ENCODE measurements around the gene MVK. TPM values are rescaled to one million over a fixed set of nuclear protein-coding genes. Genes with fewer than 3 reads are reported as not detected.

MVK gene
- total and polyA plus RNA-seq, 2 experiments from 2014 or later = 18.3 to 34.3 TPM

- no peak overlapping the region for H3K27ac ChIP-seq
- no peaks in the 10 kb centered on the region for H4K20me1 ChIP-seq (ENCODE audit: insufficient read depth, poor library complexity, severe bottlenecking)
- WGBS (ENCODE audit: low lambda C conversion rate, missing lambda C conversion rate) = 71% methylated on average over 15 of the region's 15 CpGs
- H3K36me3 ChIP-seq (replicated peaks; ENCODE audit: insufficient read depth, low read depth) = no peaks in the 10 kb centered on the region
- no peaks in the 10 kb centered on the region for H3K4me1 ChIP-seq (ENCODE audit: insufficient read depth)
- H3K9me2 ChIP-seq (replicated peaks; ENCODE audit: insufficient read depth) = no peaks in the 10 kb centered on the region
- DNase-seq (ENCODE audit: low spot score) = no peak
- peaks cover 2% of the 10 kb centered on the region for H3K27me3 ChIP-seq
- TF ChIP-seq EZH2 (IDR thresholded peaks at IDR 0.05; ENCODE audit: borderline replicate concordance) (no peak), EZH2phosphoT487 (IDR thresholded peaks at IDR 0.05; ENCODE audit: low read depth, severe bottlenecking, unreplicated experiment) (no peak)
- TF ChIP-seq, protein P1, sequence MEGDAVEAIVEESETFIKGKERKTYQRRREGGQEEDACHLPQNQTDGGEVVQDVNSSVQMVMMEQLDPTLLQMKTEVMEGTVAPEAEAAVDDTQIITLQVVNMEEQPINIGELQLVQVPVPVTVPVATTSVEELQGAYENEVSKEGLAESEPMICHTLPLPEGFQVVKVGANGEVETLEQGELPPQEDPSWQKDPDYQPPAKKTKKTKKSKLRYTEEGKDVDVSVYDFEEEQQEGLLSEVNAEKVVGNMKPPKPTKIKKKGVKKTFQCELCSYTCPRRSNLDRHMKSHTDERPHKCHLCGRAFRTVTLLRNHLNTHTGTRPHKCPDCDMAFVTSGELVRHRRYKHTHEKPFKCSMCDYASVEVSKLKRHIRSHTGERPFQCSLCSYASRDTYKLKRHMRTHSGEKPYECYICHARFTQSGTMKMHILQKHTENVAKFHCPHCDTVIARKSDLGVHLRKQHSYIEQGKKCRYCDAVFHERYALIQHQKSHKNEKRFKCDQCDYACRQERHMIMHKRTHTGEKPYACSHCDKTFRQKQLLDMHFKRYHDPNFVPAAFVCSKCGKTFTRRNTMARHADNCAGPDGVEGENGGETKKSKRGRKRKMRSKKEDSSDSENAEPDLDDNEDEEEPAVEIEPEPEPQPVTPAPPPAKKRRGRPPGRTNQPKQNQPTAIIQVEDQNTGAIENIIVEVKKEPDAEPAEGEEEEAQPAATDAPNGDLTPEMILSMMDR (IDR thresholded peaks at IDR 0.05; ENCODE audit: poor library complexity) = no peak
- no peaks in the 10 kb centered on the region for H3K79me2 ChIP-seq
- no peak overlapping the region for H3K4me3 ChIP-seq
- H2AFZ ChIP-seq = no peak overlapping the region
- H3K4me2 ChIP-seq = no peak overlapping the region
- no peaks in the 10 kb centered on the region for H3K9me3 ChIP-seq (ENCODE audit: low read depth)
These were observed 23.9 kb upstream of the MVK start for GRCh38 chr12:109549613-109550270.

GRCh38 chr12:109550281-109550680, 23.3 kb upstream of the MVK start:
- H3K4me1 ChIP-seq (ENCODE audit: insufficient read depth) = no peaks in the 10 kb centered on the region
- no peaks in the 10 kb centered on the region for H4K20me1 ChIP-seq (ENCODE audit: insufficient read depth, poor library complexity, severe bottlenecking)
- no peak overlapping the region for H3K4me3 ChIP-seq
- 83% methylated on average over 12 of the region's 12 CpGs for WGBS (ENCODE audit: low lambda C conversion rate, missing lambda C conversion rate)
- DNase-seq (ENCODE audit: low spot score) = no peak
- H3K36me3 ChIP-seq (replicated peaks; ENCODE audit: insufficient read depth, low read depth) = no peaks in the 10 kb centered on the region
- peaks cover 2% of the 10 kb centered on the region for H3K27me3 ChIP-seq
- H3K9me3 ChIP-seq (ENCODE audit: low read depth) = no peaks in the 10 kb centered on the region
- H3K27ac ChIP-seq = no peak overlapping the region
- TF ChIP-seq, protein P1 (IDR thresholded peaks at IDR 0.05; ENCODE audit: poor library complexity) = no peak
- TF ChIP-seq EZH2phosphoT487 (IDR thresholded peaks at IDR 0.05; ENCODE audit: low read depth, severe bottlenecking, unreplicated experiment) (no peak), EZH2 (IDR thresholded peaks at IDR 0.05; ENCODE audit: borderline replicate concordance) (no peak)
- H3K79me2 ChIP-seq = no peaks in the 10 kb centered on the region
- H2AFZ ChIP-seq = no peak overlapping the region
- H3K4me2 ChIP-seq = no peak overlapping the region
- H3K9me2 ChIP-seq (replicated peaks; ENCODE audit: insufficient read depth) = no peaks in the 10 kb centered on the region

DNA sequence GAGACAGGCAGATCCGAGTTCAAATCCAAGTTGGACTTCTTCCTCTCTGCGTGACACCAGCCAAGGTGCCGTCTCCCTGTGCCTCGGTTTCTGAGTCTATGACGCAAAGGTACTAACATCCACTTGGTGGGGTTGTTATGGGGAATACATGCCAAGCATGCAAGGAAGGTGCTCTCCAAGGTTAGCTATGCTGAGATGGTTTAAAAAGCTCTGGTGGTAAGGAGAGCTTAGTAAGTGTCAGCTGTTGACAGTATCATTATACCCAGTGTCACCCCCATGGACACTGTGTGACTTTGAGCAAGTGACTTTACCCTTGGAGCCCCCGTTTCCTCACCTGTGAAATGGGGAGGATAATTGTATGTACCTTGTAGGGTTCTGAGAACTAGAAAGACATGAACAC, 22.5 kb upstream of the MVK start:
- Histone ChIP-seq H3K4me2 (no peak overlapping the region), H3K9me2 (replicated peaks; ENCODE audit: insufficient read depth) (no peaks in the 10 kb centered on the region), H3K79me2 (no peaks in the 10 kb centered on the region), H3K27ac (no peak overlapping the region), H4K20me1 (ENCODE audit: insufficient read depth, poor library complexity, severe bottlenecking) (no peaks in the 10 kb centered on the region), H3K27me3 (peaks cover 2% of the 10 kb centered on the region), H2AFZ (no peak overlapping the region), H3K36me3 (replicated peaks; ENCODE audit: insufficient read depth, low read depth) (no peaks in the 10 kb centered on the region), H3K4me3 (no peak overlapping the region), H3K9me3 (ENCODE audit: low read depth) (no peaks in the 10 kb centered on the region), H3K4me1 (ENCODE audit: insufficient read depth) (no peaks in the 10 kb centered on the region)
- no peak for TF ChIP-seq EZH2phosphoT487 (IDR thresholded peaks at IDR 0.05; ENCODE audit: low read depth, severe bottlenecking, unreplicated experiment)
- TF ChIP-seq, protein P1 (IDR thresholded peaks at IDR 0.05; ENCODE audit: poor library complexity) = no peak
- no peak for TF ChIP-seq EZH2 (IDR thresholded peaks at IDR 0.05; ENCODE audit: borderline replicate concordance)
- no peak for DNase-seq (ENCODE audit: low spot score)
- WGBS (ENCODE audit: low lambda C conversion rate, missing lambda C conversion rate) = 93% methylated on average over 6 of the region's 6 CpGs
